Right ventricle myocardium superior (tissue), 1 donor: ENCODE measurements around the gene KATNAL1. TPM values are rescaled to one million over a fixed set of nuclear protein-coding genes. Genes with fewer than 3 reads are reported as not detected.

ENCODE experiments used
- ATAC-seq: fragments of 200-7000 bp; cut with Tn5 transposase; one replicate; pipeline ENCODE4 v1.9.1; 2020; ENCODE audit warnings: mild to moderate bottlenecking; ENCODE audit not compliant: poor library complexity
- DNase-seq: peaks from one replicate; pipeline ENCODE4 v3.0.0-alpha.2; 2020
- intact Hi-C: fragments of 100-400 bp; cut with DNase I; formaldehyde crosslinking; loops from one replicate; pipeline ENCODE4 v1.11.2; 2022
- total RNA-seq: library from RNA; stranded (reverse); fragmentation: NEBNext Ultra II Directional; extraction: Animal tissue kit (Norgen Biotek cat#: 25700); gene quantifications from one replicate; pipeline ENCODE4 v1.2.1, GENCODE V29; 2021
- donor health status: DM: no; HTN: yes; CAD: no; lungs with severe emphysema.

KATNAL1 gene
- total RNA-seq, 1 donor from 2014 or later, result 37.8 TPM

DNA sequence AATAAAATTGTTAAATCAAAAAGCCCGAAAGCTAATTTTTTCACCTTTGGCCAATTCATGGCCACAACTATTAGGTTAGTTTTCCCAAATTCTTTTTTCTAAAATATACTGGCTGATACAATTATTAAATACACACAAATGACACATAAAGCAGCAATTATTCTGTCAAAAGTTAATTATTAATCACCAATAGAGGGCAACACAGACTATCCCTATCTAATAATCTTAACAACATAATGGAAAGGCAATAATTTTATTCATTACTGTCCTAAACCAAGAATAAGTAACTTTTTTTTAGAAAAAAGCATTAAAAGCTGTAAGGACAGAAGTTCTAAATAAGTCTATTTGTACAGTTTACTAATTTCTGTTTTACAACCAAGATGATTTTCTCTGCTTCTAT, 51.7 kb downstream of the KATNAL1 start:
- no peak for ATAC-seq
- DNase-seq, result no peak
- intact Hi-C loops, result no loop called here

DNA sequence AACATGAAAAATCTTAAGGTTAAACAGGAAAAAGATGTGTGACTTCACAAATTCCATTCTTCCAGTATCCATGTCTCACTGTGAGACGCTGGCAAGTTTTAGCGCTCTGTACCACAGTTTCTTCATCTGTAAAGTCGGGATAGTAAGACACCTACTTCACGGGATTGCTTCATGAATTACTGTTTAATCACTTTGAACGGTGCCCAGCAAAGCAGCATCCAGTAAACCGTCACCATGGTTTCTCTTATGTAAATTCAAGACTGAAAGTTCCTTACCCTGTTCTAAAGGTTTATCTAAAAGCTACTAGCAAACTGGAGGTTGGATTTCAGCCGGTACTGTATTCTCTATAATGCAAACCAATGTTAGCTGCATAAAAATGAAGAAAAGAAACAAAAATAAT, 53.5 kb downstream of the KATNAL1 start:
- no peak for ATAC-seq
- intact Hi-C loops, result no loop called here
- DNase-seq, result no peak

DNA sequence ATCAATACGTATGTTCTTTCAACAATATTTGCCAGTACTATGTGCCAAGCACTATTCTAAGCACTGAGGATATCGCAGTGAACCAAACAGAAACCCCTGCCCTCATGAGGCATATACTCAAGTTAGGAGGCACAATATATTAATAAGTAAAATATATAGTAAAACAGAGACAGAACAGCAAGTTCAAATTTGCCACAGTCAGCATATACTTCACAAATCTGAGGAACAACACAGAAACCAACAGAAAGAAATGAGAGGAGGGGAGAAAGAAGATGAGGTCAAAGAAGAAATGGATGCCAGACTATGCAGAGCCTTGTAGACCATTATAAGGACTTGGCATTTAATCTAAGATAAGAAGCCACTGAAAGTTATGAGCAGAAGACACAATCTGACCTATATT, 59.9 kb downstream of the KATNAL1 start:
- ATAC-seq (no peak), DNase-seq (no peak)
- intact Hi-C loops, result no loop called here

DNA sequence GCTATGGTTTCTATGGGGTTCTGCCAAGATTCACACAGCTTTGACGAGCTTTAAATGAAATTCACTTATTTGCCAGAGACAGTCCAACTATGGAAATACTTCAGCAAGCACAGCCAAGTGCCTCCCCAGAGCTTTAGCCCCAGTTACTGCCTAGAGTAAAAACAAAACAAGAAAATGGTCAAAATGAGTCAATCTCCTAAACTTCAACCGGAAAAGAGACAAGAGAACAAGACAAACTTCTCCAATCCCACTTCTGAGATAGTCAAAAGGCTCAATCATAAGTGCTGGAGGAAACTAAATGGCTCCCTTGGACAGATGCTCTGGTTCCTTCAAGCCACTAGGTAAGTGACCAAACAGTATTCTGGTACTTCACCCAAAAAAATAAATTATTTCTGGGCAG, 65.8 kb downstream of the KATNAL1 start:
- intact Hi-C loops, result no loop called here

GRCh38 chr13:30240608-30241007, 66.7 kb downstream of the KATNAL1 start:
- DNase-seq, result no peak
- ATAC-seq, result no peak
- intact Hi-C loops, result no loop called here

More for the DNA sequence above, 65.8 kb downstream of the KATNAL1 start:
- DNase-seq (peak; percentile 58), ATAC-seq (peak; percentile 66)

DNA sequence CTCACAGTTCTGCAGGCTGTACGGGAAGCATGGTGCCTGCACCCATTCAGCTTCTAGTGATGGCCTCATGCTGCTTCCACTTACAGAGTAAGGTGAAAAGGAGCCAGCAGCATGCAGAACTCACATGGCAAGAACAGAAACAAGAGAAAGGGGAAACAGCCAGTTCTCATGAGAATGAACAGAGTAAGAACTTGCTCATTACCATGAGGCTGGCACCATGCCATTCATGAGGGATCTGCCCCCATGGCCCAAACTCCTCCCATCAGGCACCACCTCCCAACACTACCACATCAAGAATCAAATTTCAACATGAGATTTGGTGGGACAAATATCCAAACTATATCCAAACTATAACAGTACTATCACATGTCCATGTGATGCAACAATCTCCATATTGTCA, 72.1 kb downstream of the KATNAL1 start:
- intact Hi-C loops, result no loop called here
- no peak for ATAC-seq
- DNase-seq, result no peak

- intact Hi-C loops, result no loop called here
- ATAC-seq (no peak), DNase-seq (no peak)
Measured at GRCh38 chr13:30234619-30235162, 72.7 kb downstream of the KATNAL1 start.

DNA sequence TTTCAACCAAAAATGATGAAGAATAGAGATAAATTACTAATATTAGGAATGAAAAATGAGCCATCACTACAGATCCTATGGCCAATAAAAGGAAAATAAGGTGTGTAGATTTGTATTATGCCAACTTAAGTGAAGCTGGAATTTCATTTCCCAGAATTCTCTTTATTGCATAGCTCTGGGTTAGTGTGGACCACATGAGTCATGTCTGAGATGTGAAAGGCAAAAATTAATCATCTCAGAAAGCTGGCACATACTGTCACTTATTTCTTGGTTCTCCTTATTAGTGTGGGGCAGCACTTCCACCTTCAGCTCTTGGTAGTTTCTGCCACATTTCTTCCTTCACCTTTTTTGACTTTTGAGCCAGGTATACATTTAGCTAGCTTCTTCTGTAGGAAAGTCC, 82.6 kb downstream of the KATNAL1 start:
- no peak for DNase-seq
- intact Hi-C loops, result no loop called here
- no peak for ATAC-seq

GRCh38 chr13:30222254-30222653, 85.1 kb downstream of the KATNAL1 start:
- ATAC-seq (no peak), DNase-seq (no peak)
- intact Hi-C loops, result no loop called here

- intact Hi-C loops, result no loop called here
- ATAC-seq (no peak), DNase-seq (no peak)
Measured at GRCh38 chr13:30216111-30216510, 91.2 kb downstream of the KATNAL1 start.

DNA sequence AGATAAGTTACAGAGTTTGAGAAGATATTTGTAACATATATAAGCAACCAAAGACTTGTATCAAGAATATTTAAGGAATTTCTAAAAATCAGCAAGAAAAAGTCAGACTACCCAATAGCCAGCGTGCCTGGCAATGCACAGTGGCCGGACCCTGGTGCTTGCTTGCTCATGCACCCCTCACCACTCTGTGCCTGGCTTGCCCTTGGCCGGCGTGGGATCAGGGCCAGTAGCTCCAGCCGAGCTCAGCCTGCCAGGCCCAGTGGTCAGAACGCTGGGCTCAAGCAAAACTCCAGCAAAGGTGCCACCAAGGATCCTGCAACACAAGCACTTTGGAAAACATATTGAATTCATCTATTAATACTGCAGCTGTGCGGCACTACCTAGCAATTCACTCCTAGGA, 95.1 kb downstream of the KATNAL1 start:
- no peak for DNase-seq
- no peak for ATAC-seq
- intact Hi-C loops, result no loop called here

DNA sequence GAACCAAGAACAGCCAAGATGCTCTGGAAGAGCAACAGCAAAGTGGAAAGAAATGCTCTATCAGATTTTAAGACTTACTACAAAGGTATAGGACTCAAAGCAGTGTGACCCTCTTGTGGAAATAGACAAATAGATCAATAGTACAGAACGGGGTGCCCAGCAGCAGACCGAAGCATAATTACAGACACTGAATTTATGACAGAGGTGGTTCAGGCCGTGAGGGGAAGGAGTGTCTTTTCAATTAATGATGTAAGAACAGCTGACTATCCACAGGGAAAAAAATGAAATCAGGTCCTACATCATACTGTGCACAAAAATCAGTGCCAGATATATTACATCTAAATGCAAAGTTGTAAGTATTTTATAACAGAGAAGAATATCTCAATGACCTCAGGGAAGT, 95.6 kb downstream of the KATNAL1 start:
- intact Hi-C loops, result no loop called here
- DNase-seq (no peak), ATAC-seq (no peak)

DNA sequence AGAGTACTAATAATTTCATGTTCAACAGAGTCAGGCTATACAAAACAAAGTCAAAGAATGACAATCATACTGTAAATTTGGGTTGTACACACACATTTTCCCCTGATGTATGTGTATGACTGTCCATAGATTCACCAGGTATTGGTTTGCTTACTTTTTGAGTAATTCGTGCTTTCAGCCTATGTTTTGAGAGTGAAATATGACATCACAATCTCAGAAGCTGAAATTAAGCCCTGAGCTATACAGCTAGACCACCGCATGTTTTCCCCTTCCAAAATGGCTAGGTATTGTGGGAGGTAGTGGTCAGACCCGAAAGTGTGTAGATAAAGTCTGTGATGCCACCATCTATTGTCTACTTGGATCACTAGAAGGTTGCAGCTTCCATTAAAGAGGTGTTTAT, 102.8 kb downstream of the KATNAL1 start:
- DNase-seq (no peak), ATAC-seq (no peak)
- intact Hi-C loops, result no loop called here

GRCh38 chr13:30196025-30196424, 111.3 kb downstream of the KATNAL1 start:
- intact Hi-C loops, result no loop called here
- ATAC-seq, result no peak
- DNase-seq, result no peak

- intact Hi-C loops, result no loop called here
- ATAC-seq (no peak), DNase-seq (no peak)
Measured at GRCh38 chr13:30194906-30195305, 112.4 kb downstream of the KATNAL1 start.

GRCh38 chr13:30193279-30194234, 113.8 kb downstream of the KATNAL1 start:
- DNase-seq (no peak), ATAC-seq (no peak)
- intact Hi-C loops, result no loop called here

- no peak for DNase-seq
- intact Hi-C loops, result no loop called here
- ATAC-seq, result no peak
Measured at GRCh38 chr13:30192320-30193093, 114.8 kb downstream of the KATNAL1 start.

DNA sequence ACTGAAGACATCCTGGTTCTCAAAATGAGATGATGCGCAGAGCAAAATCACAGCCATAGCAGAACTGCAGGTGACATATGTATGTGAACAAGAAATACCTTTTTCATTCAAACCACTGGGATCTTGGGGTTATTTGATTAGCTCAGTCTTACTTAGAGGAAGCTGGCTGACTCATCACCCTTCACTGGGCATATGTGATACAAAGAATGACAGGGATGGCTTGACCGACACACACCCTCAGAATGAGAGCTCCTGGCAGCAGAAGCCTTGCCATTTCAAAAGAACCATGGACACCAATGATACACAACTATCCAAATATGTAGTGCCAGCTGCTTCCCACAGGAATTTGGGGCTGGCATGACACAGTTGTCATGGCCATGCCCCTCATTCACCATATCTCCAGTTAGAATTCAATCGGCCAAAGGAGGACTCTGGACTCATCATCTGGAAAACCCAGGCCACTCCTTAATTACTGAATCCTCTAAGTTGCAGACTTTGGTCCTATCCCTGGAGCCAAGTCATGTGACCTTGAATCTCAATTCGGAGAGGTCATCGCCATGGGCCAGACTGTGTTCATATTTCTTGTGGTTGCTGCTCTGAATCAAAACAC, 115.8 kb downstream of the KATNAL1 start:
- ATAC-seq (no peak), DNase-seq (no peak)
- intact Hi-C loops, result no loop called here
